ENCODE results near the gene PRPH. TPM values are rescaled to one million over a fixed set of nuclear protein-coding genes. Genes with fewer than 3 reads are reported as not detected.

Gene PRPH
- total and polyA plus RNA-seq, 10 of the 15 experiments (the other 5 are each of a cell fraction or from before 2014, with no cell fraction given) = 0.09 to 0.45 (median 0.19) TPM; not detected in 3

GRCh38 chr12:49342066-49342913 is 47.3 kb downstream of the PRPH start:
- Histone ChIP-seq H3K27ac (ENCODE audit: control insufficient read depth, insufficient read depth) (no peak overlapping the region), H3K4me1 (ENCODE audit: control insufficient read depth, insufficient read depth, low read length) (peaks cover 32% of the 10 kb centered on the region), H3K4me3 (peak overlapping the region; percentile 8; the same call in 1 of the 2 replicates), H2AFZ (ENCODE audit: control insufficient read depth, low read depth, low read length) (no peak overlapping the region; the same call in none of the 2 replicates), H3K9ac (ENCODE audit: control insufficient read depth, insufficient read depth, low read length) (no peak overlapping the region), H3K9me3 (replicated peaks; ENCODE audit: control insufficient read depth, insufficient read depth, low read length) (no peaks in the 10 kb centered on the region), H4K20me1 (ENCODE audit: control insufficient read depth, insufficient read depth) (no peaks in the 10 kb centered on the region; the same call in none of the 2 replicates), H3K4me2 (ENCODE audit: control insufficient read depth, insufficient read depth) (peak overlapping the region; percentile 82), H3K27me3 (replicated peaks in 1 of 2; ENCODE audit: control insufficient read depth in 2 of 2, insufficient read depth in 2 of 2, low read length in 1 of 2) (peaks cover 24 to 33% of the 10 kb centered on the region in 2 experiments), H3K36me3 (ENCODE audit: control insufficient read depth in 2 of 2, insufficient read depth in 2 of 2, low read length in 1 of 2) (no peaks in the 10 kb centered on the region), H3K79me2 (ENCODE audit: control insufficient read depth, insufficient read depth, low read length) (no peaks in the 10 kb centered on the region)
- SMC1A ChIA-PET (ENCODE audit: uncharacterized antibody, unreplicated experiment) = interaction anchor here (0.6 to 3.2 kb wide), 8 partner anchors 10 to 173 kb away, joined by 3 to 22 read pairs (median 4); partner anchors contain the start of gene TROAP
- in situ Hi-C loops (cut with MboI) = no loop called here
- BruUV-seq (replicated peaks) = no TSS peak
- peak; percentile 80 for ATAC-seq
- FAIRE-seq = peak; percentile 88
- CTCF ChIA-PET = interaction anchor here (0.7 to 4.0 kb wide), 27 partner anchors 10 to 280 kb away, joined by 3 to 139 read pairs (median 4); partner anchors contain the start of genes PRPH, SPATS2 and TROAP
- intact Hi-C loops (cut with micrococcal nuclease; ENCODE audit: unreplicated experiment) = loop anchor here (1.0 kb wide), 1 partner anchor 54 kb away; no protein-coding TSS in a partner anchor
- DNase-seq (ENCODE audit: low read depth, low spot score) = no peak
- RAD21 ChIA-PET (ENCODE audit: unreplicated experiment) = interaction anchor here (1.2 to 3.0 kb wide), 8 partner anchors 10 to 172 kb away, joined by 3 to 25 read pairs (median 6); partner anchors contain the start of gene TROAP
- WGBS (ENCODE audit: insufficient coverage, insufficient replicate concordance, low lambda C conversion rate, missing lambda C conversion rate) = under 1% methylated on average over 52 of the region's 58 CpGs
- POLR2A ChIA-PET = interaction anchor here (0.5 to 2.1 kb wide), 4 partner anchors 10 to 53 kb away, joined by 3 to 9 read pairs (median 4); partner anchors contain the start of gene TROAP
- no peak for TF ChIP-seq GATAD2B (conservative IDR thresholded peaks at IDR 0.05; ENCODE audit: low read depth)
- no peak for TF ChIP-seq JUNB (IDR thresholded peaks at IDR 0.05)
- peak in 1 of 2 experiments; percentile 18; a peak in 1 of 4 replicates for TF ChIP-seq BHLHE40 (IDR thresholded peaks at IDR 0.05; ENCODE audit: borderline replicate concordance in 1 of 2, low read depth in 2 of 2, low read length in 1 of 2)
- no peak for TF ChIP-seq CHD2 (IDR thresholded peaks at IDR 0.05; ENCODE audit: borderline replicate concordance, low read depth, low read length)
- TF ChIP-seq FOXK2 (IDR thresholded peaks at IDR 0.05) = no peak
- TF ChIP-seq ZZZ3 (IDR thresholded peaks at IDR 0.05; ENCODE audit: control insufficient read depth, insufficient read length, low read depth) = no peak
- TF ChIP-seq POLR2AphosphoS5 (IDR thresholded peaks at IDR 0.05; ENCODE audit: low read length) = no peak
- TF ChIP-seq SUZ12 (IDR thresholded peaks at IDR 0.05; ENCODE audit: unreplicated experiment) = no peak
- TF ChIP-seq SMAD5 (IDR thresholded peaks at IDR 0.05; ENCODE audit: low read depth) = no peak
- TF ChIP-seq SKIL (IDR thresholded peaks at IDR 0.05; ENCODE audit: low read depth, poor library complexity, severe bottlenecking) = peak; percentile 33
- TF ChIP-seq ZNF217 (IDR thresholded peaks at IDR 0.05) = 0 out of 2 replicates have a peak, but pooled peaks have one; percentile 52
- TF ChIP-seq WRNIP1 (IDR thresholded peaks at IDR 0.05; ENCODE audit: borderline replicate concordance, low read depth, low read length) = no peak
- no peak for TF ChIP-seq RELB (IDR thresholded peaks at IDR 0.05; ENCODE audit: low read depth)
- TF ChIP-seq IRF4 (IDR thresholded peaks at IDR 0.05; ENCODE audit: low read depth, low read length) = no peak
- no peak for TF ChIP-seq STAT3 (IDR thresholded peaks at IDR 0.05; ENCODE audit: low read depth, low read length)
- peak; percentile 51; the same call in 1 of the 2 replicates for TF ChIP-seq RB1 (IDR thresholded peaks at IDR 0.05; ENCODE audit: borderline replicate concordance)
- TF ChIP-seq NR2C2 (IDR thresholded peaks at IDR 0.05; ENCODE audit: borderline replicate concordance, control insufficient read depth, insufficient read length, low read depth) = no peak
- no peak for TF ChIP-seq PML (IDR thresholded peaks at IDR 0.05; ENCODE audit: low read length)
- TF ChIP-seq HCFC1 (IDR thresholded peaks at IDR 0.05; ENCODE audit: low read length) = no peak
